ENCODE data around the gene RAD23A. TPM values are rescaled to one million over a fixed set of nuclear protein-coding genes. Genes with fewer than 3 reads are reported as not detected.

Gene RAD23A
- 64.5 and 65.8 TPM in 2 replicates for total RNA-seq
- polyA plus RNA-seq = 130 and 140 TPM in 2 replicates

- TF ChIP-seq EZH2 (IDR thresholded peaks at IDR 0.05; ENCODE audit: borderline replicate concordance) = no peak
- no peak for TF ChIP-seq CTCF (IDR thresholded peaks at IDR 0.05; ENCODE audit: poor library complexity)
- TF ChIP-seq EZH2phosphoT487 (IDR thresholded peaks at IDR 0.05; ENCODE audit: low read depth, severe bottlenecking, unreplicated experiment) = no peak
- peaks cover 37% of the 10 kb centered on the region for H3K4me1 ChIP-seq (ENCODE audit: insufficient read depth)
- no peaks in the 10 kb centered on the region for H3K9me3 ChIP-seq (ENCODE audit: low read depth)
- H3K27me3 ChIP-seq = no peaks in the 10 kb centered on the region
- peaks cover 53% of the 10 kb centered on the region for H3K79me2 ChIP-seq
- H2AFZ ChIP-seq = no peak within 1 kb of the TSS
- H3K36me3 ChIP-seq (replicated peaks; ENCODE audit: insufficient read depth, low read depth) = no peaks in the 10 kb centered on the region
- peak within 1 kb of the TSS; percentile 96 for H3K27ac ChIP-seq
- no peaks in the 10 kb centered on the region for H3K9me2 ChIP-seq (replicated peaks; ENCODE audit: insufficient read depth)
- under 1% methylated on average over 53 of the region's 62 CpGs for whole genome bisulfite sequencing (ENCODE audit: low lambda C conversion rate, missing lambda C conversion rate)
- H3K4me2 ChIP-seq = peak within 1 kb of the TSS; percentile 88
- peak; percentile 100 for DNase-seq (ENCODE audit: low spot score)
- peaks cover 22% of the 10 kb centered on the region for H4K20me1 ChIP-seq (ENCODE audit: insufficient read depth, poor library complexity, severe bottlenecking)
- H3K4me3 ChIP-seq = peak within 1 kb of the TSS; percentile 48
These were observed at the start of gene RAD23A for GRCh38 chr19:12945479-12946091. Gene RAD23A (plus strand): TSS chr19:12945862. CDS start chr19:12945949, 87 bp downstream.

- no peak for TF ChIP-seq CTCF (IDR thresholded peaks at IDR 0.05; ENCODE audit: poor library complexity)
- no peak for TF ChIP-seq EZH2phosphoT487 (IDR thresholded peaks at IDR 0.05; ENCODE audit: low read depth, severe bottlenecking, unreplicated experiment)
- no peaks in the 10 kb centered on the region for H3K9me2 ChIP-seq (replicated peaks; ENCODE audit: insufficient read depth)
- no peaks in the 10 kb centered on the region for H3K9me3 ChIP-seq (ENCODE audit: low read depth)
- no peaks in the 10 kb centered on the region for H4K20me1 ChIP-seq (ENCODE audit: insufficient read depth, poor library complexity, severe bottlenecking)
- no peak overlapping the region for H3K27ac ChIP-seq
- H3K4me2 ChIP-seq = no peak overlapping the region
- H3K79me2 ChIP-seq = peaks cover 10% of the 10 kb centered on the region
- WGBS (ENCODE audit: low lambda C conversion rate, missing lambda C conversion rate) = 97% methylated on average over 17 of the region's 17 CpGs
- no peak for DNase-seq (ENCODE audit: low spot score)
- no peaks in the 10 kb centered on the region for H3K36me3 ChIP-seq (replicated peaks; ENCODE audit: insufficient read depth, low read depth)
- H3K4me3 ChIP-seq = no peak overlapping the region
- no peaks in the 10 kb centered on the region for H3K4me1 ChIP-seq (ENCODE audit: insufficient read depth)
- H2AFZ ChIP-seq = no peak overlapping the region
- H3K27me3 ChIP-seq = no peaks in the 10 kb centered on the region
These were observed 49.2 kb upstream of the RAD23A start for GRCh38 chr19:12896460-12896859.

- DNase-seq (ENCODE audit: low spot score) = no peak
- no peak overlapping the region for H3K27ac ChIP-seq
- WGBS (ENCODE audit: low lambda C conversion rate, missing lambda C conversion rate) = 93% methylated on average over 10 of the region's 10 CpGs
These were observed 45.7 kb upstream of the RAD23A start for GRCh38 chr19:12899891-12900518.

More at GRCh38 chr19:12899891-12900518, 45.7 kb upstream of the RAD23A start:
- Histone ChIP-seq H3K36me3 (replicated peaks; ENCODE audit: insufficient read depth, low read depth) (no peaks in the 10 kb centered on the region), H2AFZ (no peak overlapping the region), H4K20me1 (ENCODE audit: insufficient read depth, poor library complexity, severe bottlenecking) (no peaks in the 10 kb centered on the region), H3K4me3 (no peak overlapping the region), H3K9me2 (replicated peaks; ENCODE audit: insufficient read depth) (no peaks in the 10 kb centered on the region), H3K4me2 (no peak overlapping the region), H3K9me3 (ENCODE audit: low read depth) (no peaks in the 10 kb centered on the region), H3K79me2 (no peaks in the 10 kb centered on the region), H3K4me1 (ENCODE audit: insufficient read depth) (no peaks in the 10 kb centered on the region), H3K27me3 (no peaks in the 10 kb centered on the region)
- TF ChIP-seq CTCF (IDR thresholded peaks at IDR 0.05; ENCODE audit: poor library complexity) (no peak), EZH2 (IDR thresholded peaks at IDR 0.05; ENCODE audit: borderline replicate concordance) (no peak)

Data from hepatocyte (in vitro differentiated cells).